ENCODE measurements around the gene FIZ1. TPM values are rescaled to one million over a fixed set of nuclear protein-coding genes. Genes with fewer than 3 reads are reported as not detected.

The FIZ1 gene, protein sequence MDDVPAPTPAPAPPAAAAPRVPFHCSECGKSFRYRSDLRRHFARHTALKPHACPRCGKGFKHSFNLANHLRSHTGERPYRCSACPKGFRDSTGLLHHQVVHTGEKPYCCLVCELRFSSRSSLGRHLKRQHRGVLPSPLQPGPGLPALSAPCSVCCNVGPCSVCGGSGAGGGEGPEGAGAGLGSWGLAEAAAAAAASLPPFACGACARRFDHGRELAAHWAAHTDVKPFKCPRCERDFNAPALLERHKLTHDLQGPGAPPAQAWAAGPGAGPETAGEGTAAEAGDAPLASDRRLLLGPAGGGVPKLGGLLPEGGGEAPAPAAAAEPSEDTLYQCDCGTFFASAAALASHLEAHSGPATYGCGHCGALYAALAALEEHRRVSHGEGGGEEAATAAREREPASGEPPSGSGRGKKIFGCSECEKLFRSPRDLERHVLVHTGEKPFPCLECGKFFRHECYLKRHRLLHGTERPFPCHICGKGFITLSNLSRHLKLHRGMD
- 10 to 100 TPM in 2 of 4 donors, 1 to 10 TPM in 2; 4.7 to 11.2 (median 9.9) TPM for total RNA-seq

DNA sequence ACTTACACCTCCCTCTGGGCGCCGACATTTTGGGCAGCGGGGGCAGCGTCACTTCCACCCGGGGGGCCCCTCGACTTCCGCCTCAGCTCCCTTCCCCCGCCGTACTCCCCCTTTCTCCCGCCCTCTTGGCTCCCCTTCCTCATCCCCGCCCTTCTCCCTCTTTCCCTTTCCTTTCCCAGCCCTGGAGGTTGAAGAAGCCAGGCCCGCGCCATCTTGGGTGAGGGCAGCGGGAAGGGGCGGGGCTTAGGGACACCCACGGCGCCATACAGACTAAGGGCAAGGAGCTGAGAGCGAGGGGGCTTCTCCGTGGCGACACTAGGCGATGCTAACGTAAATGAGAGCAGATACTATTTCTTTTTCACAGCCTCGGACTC, at the start of gene FIZ1:
Gene FIZ1, minus strand, starts transcription at position 50 of the 374 bp plus-strand sequence. CDS start 1,652 bp downstream, outside the sequence.
- ATAC-seq: peak; percentile 91
- WGBS, 2 donors (ENCODE audit: low coverage in 1 of 2): 0% methylated on average over 3 to 7 of the region's 23 CpGs
- H3K4me3 ChIP-seq: peak within 1 kb of the TSS; percentile 49 to 70
- H3K9me3 ChIP-seq: no peaks in the 10 kb centered on the region
- H3K27me3 ChIP-seq: no peaks in the 10 kb centered on the region
- TF ChIP-seq POLR2AphosphoS5 (IDR thresholded peaks at IDR 0.05) (peak; percentile 78), POLR2A (IDR thresholded peaks at IDR 0.05) (no peak)
- H3K36me3 ChIP-seq: peaks cover 0 to 42% of the 10 kb centered on the region in 2 donors
- peaks cover 0 to 29% (median 7%) of the 10 kb centered on the region in 3 donors for H3K4me1 ChIP-seq
- H3K27ac ChIP-seq: peak within 1 kb of the TSS; percentile 93 to 99 (median 96)

DNA sequence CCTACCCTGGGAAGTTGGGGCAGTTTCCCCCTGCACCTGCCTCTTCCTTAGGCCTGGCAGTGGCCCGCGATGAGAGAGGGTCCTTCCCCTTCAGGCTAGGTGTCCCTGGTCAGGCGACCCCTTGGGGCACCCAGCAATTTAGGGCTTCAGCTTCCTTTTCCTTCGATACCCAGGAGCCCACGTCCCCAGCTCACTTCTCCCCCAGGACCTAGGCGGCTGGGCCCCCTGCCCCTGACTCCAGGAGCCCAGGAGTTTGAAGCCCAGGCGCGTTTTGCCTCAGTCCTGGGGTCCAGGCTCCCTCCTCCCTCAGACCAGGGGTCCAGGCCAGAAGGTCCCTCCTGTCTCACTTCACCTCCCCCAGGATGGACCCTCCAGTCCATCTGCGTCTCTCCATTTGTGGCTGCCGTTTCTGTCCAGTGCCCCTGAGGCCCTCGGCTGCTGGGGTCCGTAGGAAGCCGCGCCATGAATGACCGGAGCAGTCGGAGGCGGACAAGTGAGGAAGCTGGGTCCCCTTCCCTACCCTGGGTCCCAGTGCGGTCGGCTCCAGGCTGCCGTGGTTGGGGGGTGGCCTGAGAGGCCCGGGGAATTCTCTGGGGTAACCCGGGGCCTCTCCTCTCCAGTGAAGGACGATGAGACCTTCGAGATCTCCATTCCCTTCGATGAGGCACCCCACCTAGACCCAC, 49.4 kb upstream of the FIZ1 start:
- H3K4me1 ChIP-seq: peaks cover 0 to 76% (median 37%) of the 10 kb centered on the region in 3 donors
- peak overlapping the region; percentile 64 to 94 (median 90) for H3K27ac ChIP-seq
- H3K36me3 ChIP-seq: peaks cover 0 to 43% of the 10 kb centered on the region in 2 donors
- TF ChIP-seq POLR2AphosphoS5 (IDR thresholded peaks at IDR 0.05) (no peak), CTCF (IDR thresholded peaks at IDR 0.05) (no peak), POLR2A (IDR thresholded peaks at IDR 0.05) (peak in 1 of 2 donors; percentile 12), EP300 (IDR thresholded peaks at IDR 0.05) (no peak)
- no peaks in the 10 kb centered on the region for H3K9me3 ChIP-seq
- WGBS, 2 donors (ENCODE audit: low coverage in 1 of 2): 0 to 16% methylated on average over 4 of the region's 25 CpGs
- no peak for ATAC-seq
- H3K27me3 ChIP-seq: no peaks in the 10 kb centered on the region
- peak overlapping the region; percentile 76 to 96 for H3K4me3 ChIP-seq

GRCh38 chr19:55647732-55648584, 48.6 kb upstream of the FIZ1 start, which contains the start of gene CCDC106:
CCDC106 (plus strand) TSS chr19:55648212; CDS start chr19:55649047, 835 bp downstream.
- H3K4me1 ChIP-seq: peaks cover 0 to 77% (median 35%) of the 10 kb centered on the region in 3 donors
- ATAC-seq: peak; percentile 61
- WGBS, 2 donors (ENCODE audit: low coverage in 1 of 2): no CpG with 5 or more reads among the region's 87 CpGs
- peaks cover 0 to 43% of the 10 kb centered on the region in 2 donors for H3K36me3 ChIP-seq
- H3K27ac ChIP-seq: peak within 1 kb of the TSS; percentile 64 to 94 (median 90)
- peak in 1 of 2 donors; percentile 18 for TF ChIP-seq POLR2A (IDR thresholded peaks at IDR 0.05)
- TF ChIP-seq EP300 (IDR thresholded peaks at IDR 0.05): no peak
- TF ChIP-seq CTCF (IDR thresholded peaks at IDR 0.05): no peak
- peak; percentile 36 for TF ChIP-seq POLR2AphosphoS5 (IDR thresholded peaks at IDR 0.05)
- no peaks in the 10 kb centered on the region for H3K27me3 ChIP-seq
- no peaks in the 10 kb centered on the region for H3K9me3 ChIP-seq
- peak within 1 kb of the TSS; percentile 76 to 96 for H3K4me3 ChIP-seq

- peak overlapping the region; percentile 64 to 94 (median 90) for H3K27ac ChIP-seq
- TF ChIP-seq POLR2A (IDR thresholded peaks at IDR 0.05): no peak
- no peak for TF ChIP-seq CTCF (IDR thresholded peaks at IDR 0.05)
- TF ChIP-seq EP300 (IDR thresholded peaks at IDR 0.05): no peak
- no peak for TF ChIP-seq POLR2AphosphoS5 (IDR thresholded peaks at IDR 0.05)
- peak overlapping the region; percentile 76 to 96 for H3K4me3 ChIP-seq
- WGBS, 2 donors (ENCODE audit: low coverage in 1 of 2): 15 to 50% methylated on average over 5 to 8 of the region's 14 CpGs
- H3K27me3 ChIP-seq: no peaks in the 10 kb centered on the region
- H3K4me1 ChIP-seq: peaks cover 0 to 78% (median 39%) of the 10 kb centered on the region in 3 donors
- no peaks in the 10 kb centered on the region for H3K9me3 ChIP-seq
- peaks cover 0 to 36% of the 10 kb centered on the region in 2 donors for H3K36me3 ChIP-seq
- no peak for ATAC-seq
Measured at GRCh38 chr19:55646889-55647731, 47.8 kb upstream of the FIZ1 start.
